ENCODE results near the gene EBP.

- TF ChIP-seq CTCF (IDR thresholded peaks at IDR 0.05) (no peak), POLR2A (IDR thresholded peaks at IDR 0.05) (no peak)
Measured at GRCh38 chrX:48560681-48561080, 39.1 kb downstream of the EBP start.

All from breast epithelium (tissue), 3 donors.